Lower leg skin (tissue), 4 donors: ENCODE results near the gene DMRT1. TPM values are rescaled to one million over a fixed set of nuclear protein-coding genes. Genes with fewer than 3 reads are reported as not detected.

Experiments used
- DNase-seq, 2 donors: peaks; one replicate each; pipeline ENCODE4 v3.0.0-alpha.2; 2019; ENCODE audit warnings: low spot score in 2 of 2
- H3K4me3 ChIP-seq: fragments of 200-600 bp; sonication (generic); 2 replicates; pipeline ENCODE4 v1.5.1; 2017; ENCODE audit warnings: mild to moderate bottlenecking, low read depth; ENCODE audit not compliant: poor library complexity, severe bottlenecking
- CTCF ChIP-seq, 3 donors: fragments of 450-650 bp; IDR thresholded peaks; one replicate each; pipeline ENCODE4 v1.5.1; 2016; ENCODE audit warnings: antibody characterized with exemption in 3 of 3, mild to moderate bottlenecking in 3 of 3, moderate library complexity in 2 of 3
- POLR2A ChIP-seq, 2 donors: fragments of 450-650 bp; IDR thresholded peaks; one replicate each; pipeline ENCODE4 v1.6.1; 2016 to 2017; ENCODE audit warnings: antibody characterized with exemption in 2 of 2, mild to moderate bottlenecking in 1 of 2, moderate library complexity in 1 of 2
- WGBS, 2 donors: methylation state at CpG; one replicate each; pipeline ENCODE4 v1.1.5; 2018; 5-methylcytosine and 5-hydroxymethylcytosine counted together
- intact Hi-C: fragments of 100-400 bp; cut with DNase I; formaldehyde crosslinking; loops from one replicate; pipeline ENCODE4 v1.15.0; 2023; ENCODE audit warnings: low total_unique reads
- total RNA-seq, 4 donors: library from RNA; depleted of rRNA; stranded (reverse); fragments of >200 nt; gene quantifications; one replicate each; pipeline ENCODE4 v1.1.0, GENCODE V29; 2016

DMRT1 gene
- total RNA-seq, 4 donors from 2014 or later, result not detected

DNA sequence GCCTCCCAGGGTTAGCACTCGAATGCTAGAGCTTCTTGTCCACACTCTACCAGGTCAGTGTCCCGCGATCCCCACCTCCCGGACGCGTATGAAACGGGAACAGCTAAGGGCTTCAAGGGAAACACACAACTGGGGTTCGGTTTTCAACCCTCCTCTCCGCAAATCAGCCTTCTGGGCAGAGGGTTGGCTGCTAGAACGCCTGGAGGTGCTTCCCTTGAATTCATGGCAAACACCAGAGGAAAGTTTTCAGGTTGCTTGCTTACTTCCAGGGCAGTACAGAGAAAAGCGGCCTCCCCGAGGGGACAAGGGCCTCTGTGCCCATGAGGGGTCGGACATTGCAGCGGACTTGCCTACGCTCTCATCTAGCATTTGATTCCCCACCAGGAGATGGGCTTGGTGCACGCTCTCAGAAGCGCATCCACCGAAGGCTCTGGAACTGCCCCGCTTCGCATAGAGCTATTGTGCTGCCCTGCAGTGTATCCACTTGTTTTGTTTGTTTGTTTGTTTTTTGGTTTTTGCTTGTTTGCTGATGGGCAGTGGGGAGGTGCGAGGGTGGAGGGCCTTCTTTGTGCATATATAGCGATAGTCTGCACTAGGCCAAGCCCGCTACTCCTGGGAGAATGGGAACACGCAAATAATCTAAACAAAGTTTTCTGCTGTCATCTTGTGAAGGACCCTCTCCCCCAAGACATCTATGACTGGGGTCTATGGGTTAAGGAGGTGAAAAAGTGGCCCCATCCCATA, 133.7 kb downstream of the DMRT1 start:
- 30 to 38% methylated on average over 24 of the region's 24 CpGs for WGBS, 2 donors
- peak in 1 of 2 donors; percentile 82 for DNase-seq
- TF ChIP-seq CTCF (IDR thresholded peaks at IDR 0.05) (no peak), POLR2A (IDR thresholded peaks at IDR 0.05) (no peak)
- intact Hi-C loops, result no loop called here
- H3K4me3 ChIP-seq, result no peak overlapping the region

- intact Hi-C loops, result no loop called here
- TF ChIP-seq POLR2A (IDR thresholded peaks at IDR 0.05), result no peak
- peak in 1 of 2 donors; percentile 54 for DNase-seq
- H3K4me3 ChIP-seq, result no peak overlapping the region
- WGBS, 2 donors, result 14 to 17% methylated on average over 23 of the region's 23 CpGs
These were observed 134.3 kb downstream of the DMRT1 start for GRCh38 chr9:975740-976257.

DNA sequence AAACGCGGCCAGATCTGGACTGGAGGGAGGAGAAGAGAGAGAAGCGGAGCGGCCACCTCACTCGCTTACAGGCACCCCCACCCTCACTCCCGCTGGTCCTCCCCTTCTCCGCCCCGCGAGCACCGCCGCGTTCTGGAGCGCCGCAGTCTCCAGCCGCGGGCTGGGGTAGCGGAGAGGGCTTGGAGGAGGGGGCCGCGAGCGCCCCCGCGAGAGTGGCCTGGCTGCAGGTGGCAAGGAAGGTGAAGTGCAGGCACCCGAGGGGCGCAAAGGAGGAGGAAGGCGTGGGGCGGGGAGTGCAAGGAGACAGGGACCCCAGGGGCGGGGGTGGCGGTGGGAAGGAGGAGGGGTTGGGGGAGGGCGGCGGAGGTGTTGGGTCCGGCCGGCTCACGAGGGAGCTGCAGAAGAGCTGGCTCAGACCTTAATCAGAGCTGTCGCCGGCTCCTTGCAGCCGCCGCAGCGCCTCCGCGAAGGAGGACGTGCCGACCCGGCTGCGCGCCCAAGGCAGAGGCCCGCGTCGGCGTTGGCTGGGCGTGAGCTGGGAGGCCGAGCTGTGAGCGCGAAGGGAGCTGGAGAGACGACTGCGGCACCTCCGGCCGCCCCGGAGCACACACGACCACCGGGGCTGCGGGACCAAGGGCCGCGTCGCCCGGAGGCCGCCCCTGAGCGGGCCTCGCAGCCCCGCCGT, 134.9 kb downstream of the DMRT1 start, which contains the start of gene DMRT3:
Gene DMRT3, plus strand, starts transcription at position 398 of the 685 bp plus-strand sequence. CDS start 347 bp downstream, outside the sequence.
- WGBS, 2 donors, result 1 to 2% methylated on average over 24 to 44 of the region's 70 CpGs
- intact Hi-C loops, result no loop called here
- H3K4me3 ChIP-seq, result no peak within 1 kb of the TSS
- TF ChIP-seq CTCF (IDR thresholded peaks at IDR 0.05) (no peak), POLR2A (IDR thresholded peaks at IDR 0.05) (no peak)
- DNase-seq, result peak in 1 of 2 donors; percentile 67

DNA sequence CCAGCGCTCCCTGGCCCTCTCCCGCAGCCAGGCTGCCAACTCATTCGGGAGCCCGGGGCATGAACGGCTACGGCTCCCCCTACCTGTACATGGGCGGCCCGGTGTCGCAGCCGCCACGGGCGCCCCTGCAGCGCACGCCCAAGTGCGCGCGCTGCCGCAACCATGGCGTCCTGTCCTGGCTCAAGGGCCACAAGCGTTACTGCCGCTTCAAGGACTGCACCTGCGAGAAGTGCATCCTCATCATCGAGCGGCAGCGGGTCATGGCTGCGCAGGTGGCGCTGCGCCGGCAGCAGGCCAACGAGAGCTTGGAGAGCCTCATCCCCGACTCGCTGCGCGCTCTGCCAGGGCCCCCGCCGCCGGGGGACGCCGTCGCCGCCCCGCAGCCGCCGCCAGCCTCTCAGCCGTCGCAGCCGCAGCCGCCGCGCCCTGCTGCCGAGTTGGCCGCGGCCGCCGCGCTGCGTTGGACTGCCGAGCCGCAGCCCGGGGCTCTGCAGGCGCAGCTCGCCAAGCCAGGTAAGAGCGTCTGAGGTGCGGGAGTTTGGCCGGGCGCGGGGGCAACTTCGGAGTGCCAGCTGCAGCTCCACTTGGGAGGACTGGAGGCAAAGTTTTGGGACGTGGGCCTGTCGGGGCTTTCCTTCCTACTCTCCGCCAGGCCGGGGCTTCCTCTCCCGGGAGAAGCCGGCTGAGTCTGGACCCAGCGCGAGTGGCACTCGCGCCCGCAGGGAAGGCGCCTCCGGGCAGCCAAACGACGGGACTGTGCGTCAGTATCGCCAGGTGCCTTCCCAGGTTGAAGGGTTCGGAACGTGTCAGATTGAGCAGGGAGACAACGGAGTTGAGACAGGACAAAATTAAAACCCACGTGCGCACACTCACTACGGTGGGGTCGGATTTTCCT, 135.7 kb downstream of the DMRT1 start:
- intact Hi-C loops, result no loop called here
- WGBS, 2 donors, result 20 to 23% methylated on average over 22 to 32 of the region's 92 CpGs
- H3K4me3 ChIP-seq, result no peak overlapping the region
- TF ChIP-seq POLR2A (IDR thresholded peaks at IDR 0.05), result no peak
- TF ChIP-seq CTCF (IDR thresholded peaks at IDR 0.05), result no peak
- DNase-seq, result peak in 1 of 2 donors; percentile 76

DNA sequence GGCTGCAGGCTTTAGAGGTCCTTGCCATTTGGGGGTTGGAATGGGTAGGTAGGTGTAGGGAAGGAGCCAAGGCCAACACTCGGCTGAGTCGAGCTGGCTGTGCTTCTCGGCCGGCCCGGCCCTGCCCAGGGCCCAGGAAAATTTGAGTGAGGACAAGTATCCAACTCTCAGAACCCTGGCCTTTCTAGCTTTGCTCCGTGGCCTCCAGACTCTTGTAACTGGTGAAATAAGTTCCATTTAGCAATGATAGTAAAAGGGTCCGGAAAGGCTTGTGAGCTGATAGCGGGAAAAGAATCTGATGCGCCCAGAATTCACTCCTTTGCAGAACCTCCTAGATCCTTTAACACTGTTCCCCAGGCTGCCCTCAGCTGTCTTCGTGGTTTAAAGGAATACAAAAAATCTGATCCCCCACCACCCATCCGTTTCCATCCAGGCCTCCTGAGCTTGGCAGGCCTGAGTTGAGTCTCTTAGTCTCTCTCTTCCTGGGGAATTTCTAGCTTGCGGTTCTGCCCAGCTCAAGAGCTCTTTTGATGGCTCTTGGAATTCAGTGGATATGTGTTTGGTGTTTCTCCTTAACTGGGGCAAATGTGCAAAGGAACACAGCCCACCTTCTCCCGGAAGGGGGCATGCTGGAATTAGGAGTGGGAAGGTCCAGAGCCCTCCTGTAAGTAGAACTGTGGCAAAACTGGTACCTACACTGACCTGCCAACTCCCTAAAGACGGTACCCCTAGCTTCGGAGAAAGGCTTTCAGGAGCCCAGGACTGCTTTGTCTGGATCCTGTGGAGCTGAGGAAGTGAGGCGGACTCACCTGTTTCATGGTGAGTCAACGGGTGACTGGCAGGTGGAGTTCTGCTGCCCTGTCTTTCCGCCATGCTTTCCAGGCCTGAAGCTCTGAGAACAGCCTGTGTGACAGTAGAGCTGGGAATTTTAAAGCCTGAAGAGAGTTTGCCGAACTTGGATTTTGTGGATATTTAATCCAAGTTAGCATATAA, 136.6 kb downstream of the DMRT1 start:
- H3K4me3 ChIP-seq, result no peak overlapping the region
- WGBS, 2 donors, result 65 to 68% methylated on average over 19 of the region's 19 CpGs
- DNase-seq, result peak in 1 of 2 donors; percentile 81
- intact Hi-C loops, result no loop called here
- TF ChIP-seq CTCF (IDR thresholded peaks at IDR 0.05), result no peak
- TF ChIP-seq POLR2A (IDR thresholded peaks at IDR 0.05), result no peak
